CD4-positive, alpha-beta T cell (primary cell): ENCODE measurements around the gene SERPIND1. TPM values are rescaled to one million over a fixed set of nuclear protein-coding genes. Genes with fewer than 3 reads are reported as not detected.
A peak's percentile ranks its signal among the peaks of the same experiment; 100 is the strongest.

Experiments
- ATAC-seq: fragments of 200-7000 bp; cut with Tn5 transposase; one replicate; pipeline ENCODE4 v1.10.0; 2022; ENCODE audit warnings: mild to moderate bottlenecking; ENCODE audit not compliant: poor library complexity
- CTCF ChIA-PET: fragments of 350-600 bp; sonication (Branson Sonifier 250); formaldehyde crosslinking; loops from one replicate; lab custom pipeline; 2021; ENCODE audit warnings: antibody characterized with exemption, inconsistent platforms; lab: Charles Lee
- POLR2A ChIA-PET: fragments of 350-600 bp; sonication (Branson Sonifier 250); formaldehyde crosslinking; loops from one replicate; lab custom pipeline; 2021; ENCODE audit warnings: antibody characterized with exemption, inconsistent platforms; lab: Charles Lee
- DNase-seq, 14 experiments: peaks; one replicate each; pipeline ENCODE4 v3.0.0-alpha.2; 2013 to 2020; ENCODE audit warnings: mixed read lengths in 2 of 14
- H3K27ac ChIP-seq, 2 donors: one replicate each; pipeline versions ENCODE4 v1.5.1 to v1.7.0; 2013; ENCODE audit warnings: low read length in 2 of 2, low read depth in 1 of 2, mild to moderate bottlenecking in 1 of 2
- H3K27me3 ChIP-seq, 2 experiments: 1 replicate in 1 of 2; 2 replicates in 1 of 2; pipeline versions ENCODE4 v1.6.1 to v1.7.0; 2013; ENCODE audit warnings: low read length in 2 of 2, control low read depth in 1 of 2, mild to moderate bottlenecking in 1 of 2, moderate library complexity in 1 of 2; ENCODE audit not compliant: insufficient read depth in 2 of 2, control insufficient read depth in 1 of 2
- H3K36me3 ChIP-seq: one replicate; pipeline ENCODE4 v1.6.1; 2013; ENCODE audit warnings: low read length, control low read depth; ENCODE audit not compliant: insufficient read depth
- H3K4me1 ChIP-seq: one replicate; pipeline ENCODE4 v1.6.1; 2013; ENCODE audit warnings: low read length, control low read depth; ENCODE audit not compliant: insufficient read depth
- H3K4me3 ChIP-seq: one replicate; pipeline ENCODE4 v1.5.1; 2013; ENCODE audit warnings: mild to moderate bottlenecking, low read length, moderate library complexity
- H3K9me3 ChIP-seq, 2 experiments: 1 replicate in 1 of 2; 2 replicates in 1 of 2; pipeline versions ENCODE4 v1.6.1 to v1.7.0; 2013; ENCODE audit warnings: low read length in 2 of 2, mild to moderate bottlenecking in 2 of 2, control low read depth in 1 of 2, moderate library complexity in 1 of 2; ENCODE audit not compliant: control insufficient read depth in 1 of 2, insufficient read depth in 1 of 2
- H3K27ac Mint-ChIP-seq: one replicate; pipeline ENCODE4 v1.8.0; 2020; ENCODE audit warnings: mixed read lengths
- H3K27me3 Mint-ChIP-seq: one replicate; pipeline ENCODE4 v1.8.0; 2021; ENCODE audit warnings: mixed read lengths
- H3K36me3 Mint-ChIP-seq: one replicate; pipeline ENCODE4 v1.8.0; 2021; ENCODE audit warnings: low read depth, mixed read lengths
- H3K4me1 Mint-ChIP-seq: one replicate; pipeline ENCODE4 v1.8.0; 2021; ENCODE audit warnings: low read depth, mixed read lengths
- H3K4me3 Mint-ChIP-seq: one replicate; pipeline ENCODE4 v1.8.0; 2020; ENCODE audit warnings: mild to moderate bottlenecking, mixed read lengths
- H3K9me3 Mint-ChIP-seq: one replicate; pipeline ENCODE4 v1.8.0; 2020; ENCODE audit warnings: mixed read lengths
- intact Hi-C, 2 experiments: fragments of 100-400 bp; cut with DNase I in 1 of 2; cut with micrococcal nuclease in 1 of 2; formaldehyde crosslinking; loops; one replicate each; pipeline versions ENCODE4 v1.15.1 to v1.9.0; 2023 to 2025; cut with DNase I, micrococcal nuclease
- total RNA-seq, 174 experiments: library from RNA in 2 of 174; stranded (reverse) in 2 of 174; gene quantifications; one replicate each; pipeline ENCODE4 v1.2.3 and lab custom pipeline; 2021 to 2026
- TF ChIP-seq, protein P1 (sequence below): fragments of 200-600 bp; IDR thresholded peaks from one replicate; pipeline ENCODE4 v1.8.0; 2022; ENCODE audit warnings: antibody characterized with exemption, mild to moderate bottlenecking

SERPIND1 gene
- total RNA-seq, 2 experiments from 2014 or later, result not detected

DNA sequence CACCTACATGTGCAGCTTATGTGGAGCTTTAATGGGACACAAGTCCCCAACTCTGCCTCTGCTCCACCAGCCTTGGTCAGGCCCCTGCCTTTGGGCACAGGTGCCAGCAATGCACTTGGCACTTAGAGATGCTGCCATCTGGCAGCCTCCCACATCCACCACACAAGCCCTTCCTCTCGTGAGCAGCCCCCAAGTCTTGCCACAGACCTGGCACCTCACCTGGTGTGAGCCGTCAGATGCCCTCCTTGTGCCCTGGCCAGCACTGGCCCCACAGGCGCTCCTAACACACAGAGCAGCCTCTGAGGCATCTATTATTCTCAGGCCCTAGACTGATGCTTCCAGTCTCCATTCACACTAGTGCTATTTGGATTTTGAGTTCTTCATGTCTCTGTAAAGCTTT lies 24.5 kb upstream of the SERPIND1 start:
- peaks cover 82% of the 10 kb centered on the region for H3K36me3 ChIP-seq

DNA sequence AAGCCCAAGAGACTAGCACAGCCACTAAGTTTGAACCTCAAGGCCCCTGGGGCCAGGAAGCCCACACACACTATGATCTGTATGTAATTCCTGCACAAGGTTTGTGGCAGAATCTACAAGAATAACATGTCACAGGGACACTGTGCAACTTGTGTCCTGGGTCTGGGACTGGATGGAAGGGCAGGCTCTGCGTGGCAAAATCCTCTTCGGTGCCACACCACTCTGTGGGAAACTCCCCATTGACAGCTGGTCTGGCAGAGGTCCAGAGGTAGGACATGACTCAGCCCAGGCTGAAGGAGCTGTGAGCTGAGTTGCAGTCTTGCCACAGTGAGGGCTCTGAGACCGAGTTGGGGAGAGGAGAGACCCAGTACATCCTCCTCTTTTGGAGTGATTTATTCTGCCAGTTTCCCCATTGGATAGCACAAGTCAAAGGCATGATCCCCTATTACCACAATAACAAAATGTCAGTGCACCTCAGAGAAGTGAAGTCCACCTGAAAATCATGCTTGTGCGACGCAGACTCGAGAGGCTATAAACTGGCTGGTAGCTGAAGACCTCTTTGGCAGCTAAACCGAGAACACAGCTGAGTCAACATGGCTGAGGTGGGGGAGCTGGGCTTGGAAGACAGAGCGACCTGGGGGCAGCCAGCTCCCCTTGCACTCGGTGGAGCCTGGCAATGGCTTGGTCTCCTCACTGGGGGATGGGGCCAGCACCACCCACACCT lies 23.3 kb upstream of the SERPIND1 start:
- ChIA-PET POLR2A (no interaction called here), CTCF (no interaction called here)
- H3K9me3 Mint-ChIP-seq, result no peaks in the 10 kb centered on the region
- no peaks in the 10 kb centered on the region for H3K4me1 Mint-ChIP-seq
- H3K36me3 ChIP-seq, result peaks cover 76% of the 10 kb centered on the region
- no peaks in the 10 kb centered on the region for H3K9me3 ChIP-seq
- no peak overlapping the region for H3K4me3 Mint-ChIP-seq
- H3K27ac Mint-ChIP-seq, result no peak overlapping the region
- H3K4me1 ChIP-seq, result no peaks in the 10 kb centered on the region
- TF ChIP-seq, protein P1, sequence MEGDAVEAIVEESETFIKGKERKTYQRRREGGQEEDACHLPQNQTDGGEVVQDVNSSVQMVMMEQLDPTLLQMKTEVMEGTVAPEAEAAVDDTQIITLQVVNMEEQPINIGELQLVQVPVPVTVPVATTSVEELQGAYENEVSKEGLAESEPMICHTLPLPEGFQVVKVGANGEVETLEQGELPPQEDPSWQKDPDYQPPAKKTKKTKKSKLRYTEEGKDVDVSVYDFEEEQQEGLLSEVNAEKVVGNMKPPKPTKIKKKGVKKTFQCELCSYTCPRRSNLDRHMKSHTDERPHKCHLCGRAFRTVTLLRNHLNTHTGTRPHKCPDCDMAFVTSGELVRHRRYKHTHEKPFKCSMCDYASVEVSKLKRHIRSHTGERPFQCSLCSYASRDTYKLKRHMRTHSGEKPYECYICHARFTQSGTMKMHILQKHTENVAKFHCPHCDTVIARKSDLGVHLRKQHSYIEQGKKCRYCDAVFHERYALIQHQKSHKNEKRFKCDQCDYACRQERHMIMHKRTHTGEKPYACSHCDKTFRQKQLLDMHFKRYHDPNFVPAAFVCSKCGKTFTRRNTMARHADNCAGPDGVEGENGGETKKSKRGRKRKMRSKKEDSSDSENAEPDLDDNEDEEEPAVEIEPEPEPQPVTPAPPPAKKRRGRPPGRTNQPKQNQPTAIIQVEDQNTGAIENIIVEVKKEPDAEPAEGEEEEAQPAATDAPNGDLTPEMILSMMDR, result no peak
- intact Hi-C loops, result no loop called here
- H3K27me3 ChIP-seq, result no peaks in the 10 kb centered on the region
- no peak overlapping the region for H3K4me3 ChIP-seq
- peaks cover 77% of the 10 kb centered on the region for H3K36me3 Mint-ChIP-seq
- H3K27me3 Mint-ChIP-seq, result no peaks in the 10 kb centered on the region
- DNase-seq (peak in 5 of 14 experiments; percentile 7 to 61 (median 39)), ATAC-seq (no peak)
- H3K27ac ChIP-seq, result no peak overlapping the region

More for the DNA sequence above, 24.5 kb upstream of the SERPIND1 start:
- Histone ChIP-seq H3K4me1 (no peaks in the 10 kb centered on the region), H3K27ac (no peak overlapping the region), H3K4me3 (no peak overlapping the region), H3K9me3 (no peaks in the 10 kb centered on the region), H3K27me3 (no peaks in the 10 kb centered on the region)
- Mint-ChIP-seq H3K4me1 (no peaks in the 10 kb centered on the region), H3K27me3 (no peaks in the 10 kb centered on the region), H3K27ac (no peak overlapping the region), H3K4me3 (no peak overlapping the region), H3K9me3 (no peaks in the 10 kb centered on the region), H3K36me3 (peaks cover 82% of the 10 kb centered on the region)
- TF ChIP-seq, protein P1, result no peak
- ChIA-PET POLR2A (no interaction called here), CTCF (no interaction called here)
- no peak for ATAC-seq
- DNase-seq, result no peak
- intact Hi-C loops, result no loop called here

DNA sequence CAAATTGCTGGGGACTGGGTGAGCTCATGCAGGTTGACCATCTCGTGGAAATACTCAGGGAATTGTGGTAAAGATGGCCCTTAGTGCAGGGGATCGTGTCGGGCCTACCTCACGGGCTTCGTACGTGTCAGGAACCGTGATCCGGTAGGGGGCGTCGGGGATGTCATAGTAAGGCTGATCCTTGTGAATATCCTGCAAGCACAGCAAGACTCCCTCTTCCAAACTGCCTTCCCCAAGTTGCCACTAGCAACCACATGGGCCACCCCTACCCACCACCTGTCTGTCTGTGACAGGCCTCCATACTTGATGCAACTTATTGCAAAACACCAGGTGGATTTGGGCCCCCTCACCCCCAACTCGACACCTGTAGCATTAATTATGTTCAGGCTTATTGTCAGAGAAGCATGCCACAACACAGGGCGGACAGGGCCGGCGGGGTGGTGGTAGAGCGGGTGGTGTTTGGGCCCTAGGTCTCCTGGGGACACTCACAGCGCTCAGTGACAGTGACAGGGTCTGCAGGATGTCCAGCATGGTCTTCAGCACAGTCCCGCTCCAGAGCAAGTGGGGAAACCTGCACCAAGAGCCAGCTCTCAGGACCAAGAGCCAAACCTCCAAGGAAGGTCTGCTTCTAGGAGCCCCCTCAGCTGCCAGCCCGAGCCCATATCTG lies 22.6 kb upstream of the SERPIND1 start:
- DNase-seq (no peak), ATAC-seq (no peak)
- Histone ChIP-seq H3K27ac (no peak overlapping the region), H3K4me1 (no peaks in the 10 kb centered on the region), H3K9me3 (no peaks in the 10 kb centered on the region), H3K36me3 (peaks cover 74% of the 10 kb centered on the region), H3K4me3 (no peak overlapping the region), H3K27me3 (no peaks in the 10 kb centered on the region)
- H3K4me3 Mint-ChIP-seq, result no peak overlapping the region
- no peak overlapping the region for H3K27ac Mint-ChIP-seq
- H3K27me3 Mint-ChIP-seq, result no peaks in the 10 kb centered on the region
- TF ChIP-seq, protein P1, result no peak
- H3K36me3 Mint-ChIP-seq, result peaks cover 80% of the 10 kb centered on the region
- POLR2A ChIA-PET, result no interaction called here
- CTCF ChIA-PET, result interaction anchor here (1.7 kb wide), 1 partner anchor 9 kb away, joined by 6 read pairs; no protein-coding TSS in a partner anchor
- H3K9me3 Mint-ChIP-seq, result no peaks in the 10 kb centered on the region
- intact Hi-C loops, result no loop called here
- H3K4me1 Mint-ChIP-seq, result no peaks in the 10 kb centered on the region
